ENCODE data around the gene ANAPC5. TPM values are rescaled to one million over a fixed set of nuclear protein-coding genes. Genes with fewer than 3 reads are reported as not detected.
"Not testable (repeated sequence)": the region's sequence is repeated elsewhere in the genome, so short reads cannot be mapped to it uniquely, and the experiment has no call there.

The ANAPC5 gene
- total RNA-seq, 2 experiments from 2014 or later, result 135 to 147 TPM

- H3K27me3 Mint-ChIP-seq (ENCODE audit: low read depth); H3K27ac Mint-ChIP-seq; H3K4me1 Mint-ChIP-seq (ENCODE audit: low read depth); CTCF ChIA-PET; H3K9me3 Mint-ChIP-seq (ENCODE audit: insufficient read depth); H3K4me3 Mint-ChIP-seq; ATAC-seq; DNase-seq; POLR2A ChIA-PET: not testable (repeated sequence)
- peaks cover 21% of the 10 kb centered on the region for H3K36me3 Mint-ChIP-seq (ENCODE audit: low read depth)
Observed at GRCh38 chr12:121281116-121281515, 71.1 kb downstream of the ANAPC5 start.

- H3K4me1 Mint-ChIP-seq (ENCODE audit: low read depth); DNase-seq; ATAC-seq; CTCF ChIA-PET; H3K4me3 Mint-ChIP-seq; H3K9me3 Mint-ChIP-seq (ENCODE audit: insufficient read depth); POLR2A ChIA-PET; H3K27me3 Mint-ChIP-seq (ENCODE audit: low read depth); H3K27ac Mint-ChIP-seq: not testable (repeated sequence)
- H3K36me3 Mint-ChIP-seq (ENCODE audit: low read depth), result peaks cover 22% of the 10 kb centered on the region
Observed at GRCh38 chr12:121280531-121280930, 71.7 kb downstream of the ANAPC5 start.

GRCh38 chr12:121279507-121279915 is 72.7 kb downstream of the ANAPC5 start:
- H3K27me3 Mint-ChIP-seq (ENCODE audit: low read depth), result no peaks in the 10 kb centered on the region
- peak overlapping the region; percentile 34 for H3K27ac Mint-ChIP-seq
- no peaks in the 10 kb centered on the region for H3K9me3 Mint-ChIP-seq (ENCODE audit: insufficient read depth)
- ATAC-seq (no peak), DNase-seq (no peak)
- H3K4me3 Mint-ChIP-seq, result no peak overlapping the region
- ChIA-PET CTCF (no interaction called here), POLR2A (no interaction called here)
- H3K36me3 Mint-ChIP-seq (ENCODE audit: low read depth), result peaks cover 23% of the 10 kb centered on the region
- H3K4me1 Mint-ChIP-seq (ENCODE audit: low read depth), result peaks cover 4% of the 10 kb centered on the region

DNA sequence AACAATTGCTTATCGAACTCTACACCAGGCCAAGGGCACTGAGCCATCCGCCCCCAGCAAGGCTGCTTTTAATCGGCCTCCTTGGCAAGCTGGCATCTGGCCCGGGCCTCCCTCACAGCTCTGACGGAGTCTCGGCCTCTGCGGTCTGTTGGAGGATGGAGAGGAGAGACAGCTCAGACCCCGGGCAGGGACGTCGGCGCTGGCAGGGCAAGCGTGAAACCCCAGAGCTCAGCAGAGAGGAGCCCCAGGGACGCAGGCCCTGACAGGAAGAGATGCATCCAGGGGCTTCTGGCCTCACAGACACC is 73.2 kb downstream of the ANAPC5 start:
- ATAC-seq (no peak), DNase-seq (no peak)
- no peak overlapping the region for H3K4me3 Mint-ChIP-seq
- no peaks in the 10 kb centered on the region for H3K9me3 Mint-ChIP-seq (ENCODE audit: insufficient read depth)
- H3K27me3 Mint-ChIP-seq (ENCODE audit: low read depth), result no peaks in the 10 kb centered on the region
- peaks cover 23% of the 10 kb centered on the region for H3K36me3 Mint-ChIP-seq (ENCODE audit: low read depth)
- H3K27ac Mint-ChIP-seq, result peak overlapping the region; percentile 34
- CTCF ChIA-PET, result no interaction called here
- POLR2A ChIA-PET, result no interaction called here
- peaks cover 4% of the 10 kb centered on the region for H3K4me1 Mint-ChIP-seq (ENCODE audit: low read depth)

- POLR2A ChIA-PET, result no interaction called here
- ATAC-seq, result no peak
- Mint-ChIP-seq H3K4me3 (no peak overlapping the region), H3K27ac (no peak overlapping the region), H3K4me1 (ENCODE audit: low read depth) (peaks cover 4% of the 10 kb centered on the region), H3K36me3 (ENCODE audit: low read depth) (peaks cover 26% of the 10 kb centered on the region), H3K27me3 (ENCODE audit: low read depth) (no peaks in the 10 kb centered on the region), H3K9me3 (ENCODE audit: insufficient read depth) (no peaks in the 10 kb centered on the region)
- CTCF ChIA-PET, result no interaction called here
- DNase-seq, result no peak
Observed at GRCh38 chr12:121278169-121279070, 73.8 kb downstream of the ANAPC5 start.

GRCh38 chr12:121277374-121277759 is 74.8 kb downstream of the ANAPC5 start:
- no peak for ATAC-seq
- no peaks in the 10 kb centered on the region for H3K9me3 Mint-ChIP-seq (ENCODE audit: insufficient read depth)
- ChIA-PET CTCF (no interaction called here), POLR2A (no interaction called here)
- no peaks in the 10 kb centered on the region for H3K27me3 Mint-ChIP-seq (ENCODE audit: low read depth)
- H3K4me3 Mint-ChIP-seq, result no peak overlapping the region
- H3K36me3 Mint-ChIP-seq (ENCODE audit: low read depth), result peaks cover 32% of the 10 kb centered on the region
- DNase-seq, result no peak
- peaks cover 4% of the 10 kb centered on the region for H3K4me1 Mint-ChIP-seq (ENCODE audit: low read depth)
- no peak overlapping the region for H3K27ac Mint-ChIP-seq

GRCh38 chr12:121274036-121274763 is 78.0 kb downstream of the ANAPC5 start:
- Mint-ChIP-seq H3K4me1 (ENCODE audit: low read depth) (peaks cover 4% of the 10 kb centered on the region), H3K36me3 (ENCODE audit: low read depth) (peaks cover 40% of the 10 kb centered on the region), H3K9me3 (ENCODE audit: insufficient read depth) (no peaks in the 10 kb centered on the region), H3K4me3 (no peak overlapping the region), H3K27ac (no peak overlapping the region), H3K27me3 (ENCODE audit: low read depth) (no peaks in the 10 kb centered on the region)
- POLR2A ChIA-PET, result no interaction called here
- DNase-seq (no peak), ATAC-seq (no peak)
- CTCF ChIA-PET, result no interaction called here

- no peaks in the 10 kb centered on the region for H3K27me3 Mint-ChIP-seq (ENCODE audit: low read depth)
- no peak overlapping the region for H3K27ac Mint-ChIP-seq
- no peak overlapping the region for H3K4me3 Mint-ChIP-seq
- ChIA-PET CTCF (no interaction called here), POLR2A (no interaction called here)
- peaks cover 41% of the 10 kb centered on the region for H3K36me3 Mint-ChIP-seq (ENCODE audit: low read depth)
- ATAC-seq (no peak), DNase-seq (no peak)
- no peaks in the 10 kb centered on the region for H3K9me3 Mint-ChIP-seq (ENCODE audit: insufficient read depth)
- H3K4me1 Mint-ChIP-seq (ENCODE audit: low read depth), result peaks cover 4% of the 10 kb centered on the region
Observed at GRCh38 chr12:121273364-121273896, 78.8 kb downstream of the ANAPC5 start.

DNA sequence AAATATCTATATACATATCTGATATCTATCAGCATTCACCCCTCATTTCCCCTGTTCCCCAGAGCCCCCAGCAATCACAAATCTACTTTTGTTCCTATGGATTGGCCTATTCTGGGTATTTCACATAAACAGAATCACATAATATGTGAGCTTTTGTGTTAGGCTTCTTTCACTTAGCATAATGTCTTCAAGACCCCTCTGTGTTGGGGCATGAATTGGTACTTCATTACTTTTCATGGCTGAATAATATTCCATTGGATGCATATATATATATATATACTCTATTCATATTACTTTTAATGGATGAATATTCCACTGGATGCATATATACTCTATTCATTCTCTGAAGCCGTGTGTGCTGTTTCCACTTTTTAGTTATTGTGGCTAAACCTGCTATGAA is 84.4 kb downstream of the ANAPC5 start:
- Mint-ChIP-seq H3K9me3 (ENCODE audit: insufficient read depth) (no peaks in the 10 kb centered on the region), H3K36me3 (ENCODE audit: low read depth) (peaks cover 39% of the 10 kb centered on the region), H3K4me3 (no peak overlapping the region), H3K4me1 (ENCODE audit: low read depth) (no peaks in the 10 kb centered on the region), H3K27me3 (ENCODE audit: low read depth) (no peaks in the 10 kb centered on the region), H3K27ac (no peak overlapping the region)
- ChIA-PET CTCF (no interaction called here), POLR2A (no interaction called here)
- DNase-seq (no peak), ATAC-seq (no peak)

DNA sequence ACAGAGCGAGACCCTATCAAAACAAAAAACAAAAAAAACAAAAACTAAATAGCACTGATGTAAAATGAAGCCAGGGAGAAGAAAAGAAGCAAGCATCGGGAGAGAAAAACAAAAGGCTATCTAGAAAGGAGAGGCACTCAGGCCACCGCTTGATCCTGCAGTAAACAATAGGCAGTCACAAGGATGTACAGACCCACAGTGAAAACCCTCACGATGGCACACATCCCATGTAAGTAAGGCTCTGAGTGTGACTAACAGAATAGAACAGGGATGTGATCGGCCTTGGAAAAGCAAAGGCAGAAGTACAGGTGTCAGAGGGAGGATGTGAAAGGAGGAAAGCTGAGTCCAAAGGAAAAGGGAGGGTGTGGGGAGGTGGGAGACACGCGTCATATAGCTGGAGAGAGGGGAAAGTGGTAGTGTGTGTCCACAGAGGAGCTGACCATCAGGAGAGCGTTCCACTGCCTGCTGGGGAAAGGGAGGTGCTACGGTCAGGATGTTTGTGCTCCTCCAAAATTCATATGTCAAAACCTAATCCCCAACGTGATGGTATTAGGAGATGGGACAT is 87.2 kb downstream of the ANAPC5 start:
- DNase-seq (no peak), ATAC-seq (no peak)
- ChIA-PET POLR2A (no interaction called here), CTCF (no interaction called here)
- no peaks in the 10 kb centered on the region for H3K9me3 Mint-ChIP-seq (ENCODE audit: insufficient read depth)
- H3K27me3 Mint-ChIP-seq (ENCODE audit: low read depth), result no peaks in the 10 kb centered on the region
- H3K36me3 Mint-ChIP-seq (ENCODE audit: low read depth), result peaks cover 44% of the 10 kb centered on the region
- no peak overlapping the region for H3K4me3 Mint-ChIP-seq
- H3K27ac Mint-ChIP-seq, result no peak overlapping the region
- H3K4me1 Mint-ChIP-seq (ENCODE audit: low read depth), result peaks cover 3% of the 10 kb centered on the region

DNA sequence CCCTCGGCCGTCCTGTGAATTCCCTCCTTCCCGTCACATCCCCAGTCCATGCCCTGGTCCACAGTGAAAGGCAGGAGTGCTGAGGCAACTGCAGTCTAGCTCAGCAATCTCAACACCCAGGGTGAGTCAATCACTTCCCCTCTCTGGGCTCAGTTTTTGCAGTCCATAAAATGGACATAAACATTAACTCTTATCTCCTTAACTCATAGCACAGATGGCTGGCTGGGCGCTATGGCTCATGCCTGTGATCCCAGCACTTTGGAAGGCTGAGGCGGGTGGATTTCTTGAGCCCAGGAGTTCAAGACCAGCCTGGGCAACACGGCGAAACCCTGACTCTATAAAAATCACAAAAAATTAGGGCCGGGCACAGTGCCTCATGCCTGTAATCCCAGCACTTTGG is 88.1 kb downstream of the ANAPC5 start:
- POLR2A ChIA-PET, result no interaction called here
- no peaks in the 10 kb centered on the region for H3K9me3 Mint-ChIP-seq (ENCODE audit: insufficient read depth)
- no peak overlapping the region for H3K4me3 Mint-ChIP-seq
- no peak overlapping the region for H3K27ac Mint-ChIP-seq
- peaks cover 41% of the 10 kb centered on the region for H3K36me3 Mint-ChIP-seq (ENCODE audit: low read depth)
- ATAC-seq (no peak), DNase-seq (no peak)
- CTCF ChIA-PET, result no interaction called here
- no peaks in the 10 kb centered on the region for H3K27me3 Mint-ChIP-seq (ENCODE audit: low read depth)
- peaks cover 3% of the 10 kb centered on the region for H3K4me1 Mint-ChIP-seq (ENCODE audit: low read depth)

DNA sequence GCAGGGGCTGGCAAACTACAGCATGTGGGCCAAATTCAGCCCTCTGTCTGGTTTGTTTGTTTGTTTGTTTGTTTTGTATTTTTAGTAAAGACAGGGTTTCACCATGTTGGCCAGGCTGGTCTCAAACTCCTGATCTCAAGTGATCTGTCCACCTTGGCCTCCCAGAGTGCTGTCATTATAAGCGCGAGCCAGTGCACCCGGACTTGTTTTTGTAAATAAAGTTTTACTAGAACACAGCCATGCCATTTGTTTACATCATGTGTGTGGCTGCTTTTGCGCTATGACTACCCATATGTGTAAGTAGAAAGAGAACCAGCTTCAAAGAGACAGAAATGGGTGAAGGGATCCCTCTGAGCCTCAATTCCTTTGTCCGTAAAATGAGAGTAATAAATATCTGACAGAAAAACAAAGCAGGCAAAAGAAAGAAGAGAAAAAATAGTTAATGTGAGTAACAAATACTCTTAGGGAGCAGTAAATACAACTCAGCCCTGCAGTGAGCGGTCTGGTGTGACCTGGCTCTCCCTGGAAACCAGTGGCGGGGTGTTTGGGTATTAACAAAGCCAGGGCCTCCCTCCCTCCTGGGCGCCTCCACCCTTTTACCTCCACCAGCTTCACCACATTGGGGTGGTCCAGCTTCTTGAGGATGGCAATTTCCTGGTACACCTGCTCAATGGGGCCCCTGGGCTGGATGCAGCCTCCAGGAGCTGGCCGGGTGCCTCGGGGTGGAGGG is 88.8 kb downstream of the ANAPC5 start:
- DNase-seq, result no peak
- ChIA-PET POLR2A (interaction anchor here (0.5 kb wide), 1 partner anchor 389 kb away, joined by 3 read pairs; no protein-coding TSS in a partner anchor), CTCF (no interaction called here)
- Mint-ChIP-seq H3K4me3 (no peak overlapping the region), H3K36me3 (ENCODE audit: low read depth) (peaks cover 43% of the 10 kb centered on the region), H3K4me1 (ENCODE audit: low read depth) (peaks cover 3% of the 10 kb centered on the region), H3K27me3 (ENCODE audit: low read depth) (no peaks in the 10 kb centered on the region), H3K27ac (no peak overlapping the region), H3K9me3 (ENCODE audit: insufficient read depth) (no peaks in the 10 kb centered on the region)
- no peak for ATAC-seq

Data from activated CD8-positive, alpha-beta T cell treated with anti-CD3 and anti-CD28 coated beads, Interleukin-2, amount 10 ng/mL, durations not matched to agents 7 days and 5 days (primary cell).